HG03354 (cell line): Measurements from ENCODE around the gene CAMK1.

Experiments
- ATAC-seq: cut with Tn5 transposase; IDR thresholded peaks from one replicate; pipeline ENCODE4 v1.9.1; 2021; ENCODE audit warnings: mild to moderate bottlenecking; ENCODE audit not compliant: unreplicated experiment, poor library complexity, severe bottlenecking

Gene CAMK1

DNA sequence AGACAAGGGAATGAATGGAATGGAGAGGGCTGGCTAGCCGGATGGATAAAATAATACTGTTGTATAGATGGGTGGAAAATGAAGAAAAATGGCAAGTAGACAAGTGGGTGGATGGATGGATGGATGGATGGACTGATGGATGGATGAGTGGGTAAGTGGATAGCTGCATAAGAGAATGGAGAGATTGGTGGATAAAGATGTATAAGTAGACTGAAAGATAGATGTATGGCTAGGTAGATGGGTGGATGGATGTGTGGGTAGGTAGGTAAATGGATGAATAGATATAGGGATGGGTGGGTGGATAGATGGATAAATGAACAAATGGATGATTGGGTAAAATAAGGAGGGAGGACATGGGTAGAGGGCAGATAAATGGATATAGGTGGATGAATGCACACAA lies 52.2 kb downstream of the CAMK1 start:
- ATAC-seq, result no peak

DNA sequence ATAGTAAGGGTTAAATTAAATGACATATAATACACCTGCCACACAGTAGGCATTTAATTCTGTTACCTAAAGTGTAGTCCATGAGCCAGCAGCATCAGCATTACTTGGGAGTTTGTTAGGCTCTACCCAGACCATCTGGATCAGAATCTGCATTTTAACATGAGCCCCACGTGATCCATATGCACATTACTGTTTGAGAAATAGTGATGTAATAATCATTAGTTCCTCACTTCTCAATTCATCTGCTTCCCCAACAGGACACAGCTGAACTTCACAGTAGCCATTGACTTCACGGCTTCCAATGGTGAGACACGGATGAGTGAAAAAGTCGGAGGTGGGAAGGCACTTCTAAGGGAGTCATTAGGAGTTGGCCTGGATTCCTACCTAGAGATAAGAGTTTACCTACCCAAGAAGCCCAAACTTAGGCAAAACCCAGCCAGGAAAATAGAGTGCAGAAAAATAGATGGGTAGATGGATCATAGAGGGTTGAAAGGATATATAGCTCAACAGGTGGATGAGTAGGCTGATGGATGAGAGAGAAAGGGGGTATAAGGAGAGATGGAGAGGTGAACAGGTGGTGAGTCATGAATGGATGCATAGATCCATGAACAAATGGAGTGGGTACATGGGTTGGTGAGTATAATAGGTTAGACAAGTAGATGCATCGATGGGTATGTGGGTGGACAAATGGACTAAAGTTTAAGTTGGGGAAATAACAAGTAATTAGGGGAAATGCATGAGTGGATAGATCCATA lies 52.8 kb downstream of the CAMK1 start:
- no peak for ATAC-seq

DNA sequence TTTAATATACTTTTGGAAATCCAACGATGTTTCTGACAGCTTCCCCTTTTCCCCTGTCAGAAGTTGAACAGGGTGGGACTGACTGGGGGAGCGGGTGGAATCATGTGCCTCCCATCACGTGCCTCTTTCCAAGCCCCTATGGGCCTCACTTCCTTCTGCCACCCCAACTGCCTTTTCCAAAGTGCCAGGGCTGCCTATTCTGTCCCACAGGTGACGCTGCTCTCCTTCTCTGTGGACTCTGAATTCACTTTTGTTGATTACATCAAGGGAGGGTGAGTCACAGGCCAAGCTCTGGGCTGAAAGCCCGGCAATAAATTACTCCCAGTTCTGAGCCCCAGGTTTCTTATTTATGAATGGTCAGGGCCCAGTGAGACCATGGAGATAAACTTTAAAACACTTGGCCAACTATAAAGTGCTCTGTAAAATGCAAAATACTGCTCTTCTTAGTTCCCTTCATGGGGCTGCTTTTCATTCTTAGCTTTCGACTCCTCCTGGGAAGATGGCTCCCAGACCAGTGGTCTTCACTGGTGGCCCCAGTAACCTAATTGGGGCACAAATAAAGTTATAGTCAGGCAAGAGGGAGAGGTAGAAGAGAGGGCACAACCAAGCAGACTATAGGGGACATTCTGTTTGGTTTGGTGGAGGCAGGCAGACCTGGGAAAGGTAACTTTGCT lies 53.8 kb downstream of the CAMK1 start:
- no peak for ATAC-seq

DNA sequence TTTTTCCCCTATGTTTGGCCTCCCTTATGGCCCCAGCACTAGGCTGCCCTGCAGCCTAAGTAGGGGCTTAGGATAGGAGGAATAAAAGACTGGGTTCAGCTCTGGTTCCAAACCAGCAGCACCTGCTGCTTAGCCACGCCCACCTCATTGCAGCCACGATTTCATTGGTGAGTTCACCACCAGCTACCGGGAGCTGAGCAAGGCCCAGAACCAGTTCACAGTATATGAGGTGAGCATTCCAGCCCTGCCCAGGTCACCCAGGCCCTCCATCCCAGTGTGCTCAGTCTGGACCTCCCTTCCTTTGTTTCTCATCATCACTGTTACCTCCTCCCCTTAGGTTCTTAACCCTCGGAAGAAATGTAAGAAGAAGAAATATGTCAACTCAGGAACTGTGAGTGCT lies 54.6 kb downstream of the CAMK1 start:
- no peak for ATAC-seq

DNA sequence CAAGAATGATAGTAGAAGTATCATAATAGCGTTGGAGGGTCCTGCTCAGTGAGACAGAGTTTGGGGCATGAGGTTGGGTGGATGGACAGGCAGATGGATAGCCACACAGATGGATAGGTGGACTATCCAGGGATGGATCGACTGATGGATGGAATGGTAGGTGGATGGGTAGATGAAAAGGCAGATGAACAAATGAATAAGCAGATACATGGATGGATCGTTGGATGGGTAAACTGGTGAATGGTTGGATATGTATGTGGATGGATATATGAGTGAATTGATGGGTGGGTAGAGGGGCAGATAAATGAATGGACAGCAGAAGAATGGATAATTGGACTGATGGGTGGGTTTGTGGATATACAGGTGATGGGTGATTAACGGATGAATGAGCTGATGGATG lies 56.6 kb downstream of the CAMK1 start:
- ATAC-seq, result no peak

DNA sequence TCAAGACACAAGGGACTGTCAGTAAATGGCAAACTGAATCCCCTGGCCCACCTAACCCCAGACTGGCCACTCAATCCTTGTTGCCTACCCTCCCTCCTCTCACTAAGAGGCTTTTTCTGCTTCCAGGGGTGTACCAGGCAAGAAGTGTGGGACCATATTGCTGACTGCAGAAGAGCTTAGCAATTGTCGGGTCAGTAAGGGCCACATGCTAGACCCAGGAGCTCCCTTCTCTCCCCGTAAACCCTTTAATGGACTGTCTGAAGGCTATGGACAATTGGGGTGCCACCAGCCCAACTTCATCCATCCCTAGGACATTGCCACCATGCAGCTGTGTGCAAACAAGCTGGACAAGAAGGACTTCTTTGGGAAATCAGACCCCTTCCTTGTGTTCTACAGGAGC lies 57.3 kb downstream of the CAMK1 start:
- no peak for ATAC-seq

DNA sequence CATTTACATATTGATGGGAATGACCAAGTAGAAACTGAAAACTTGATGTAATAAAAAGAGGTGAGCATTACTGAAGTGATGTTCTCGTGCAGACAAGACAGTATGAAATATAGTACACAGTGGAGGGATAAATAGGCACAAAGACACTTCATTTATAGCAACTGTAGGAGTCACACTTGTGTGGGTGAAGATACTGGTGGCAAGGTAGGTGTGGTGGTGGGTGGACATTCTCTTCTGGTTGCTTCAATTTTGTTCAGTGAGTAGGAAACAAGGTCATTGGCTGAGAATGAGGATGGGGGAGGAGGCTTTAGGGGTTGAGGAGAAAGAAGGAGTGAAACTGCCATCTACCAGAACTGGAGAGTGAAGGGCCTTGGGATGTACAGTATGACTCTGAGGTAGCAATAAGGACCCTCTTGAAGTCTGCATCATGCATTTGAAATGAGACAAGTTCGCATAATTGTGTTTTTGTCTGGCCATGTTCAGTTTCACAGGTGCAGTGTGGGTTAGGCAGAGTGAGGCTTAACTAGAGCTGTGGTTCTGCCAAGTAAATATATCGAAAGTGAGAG lies 59.5 kb downstream of the CAMK1 start:
- ATAC-seq, result no peak
